Measurements from ENCODE around the gene CLINT1.

GRCh38 chr5:157778121-157778805 lies 80.7 kb downstream of the CLINT1 start:
- TF ChIP-seq EZH2 (IDR thresholded peaks at IDR 0.05; ENCODE audit: borderline replicate concordance, low read depth, low read length, poor library complexity, severe bottlenecking): no peak
- no peak for TF ChIP-seq CTCF (conservative IDR thresholded peaks at IDR 0.05; ENCODE audit: low read depth, low read length)
